LNCaP clone FGC (cell line): ENCODE results near the gene ARMH4.

Experiments
- DNase-seq: peaks from one replicate; pipeline ENCODE4 v3.0.0-alpha.2; 2011; ENCODE audit warnings: low read depth
- H3K4me3 ChIP-seq: 2 replicates; pipeline ENCODE4 v1.5.1; 2011; ENCODE audit warnings: mild to moderate bottlenecking, low read depth, low read length, control low read depth
- CTCF ChIP-seq: IDR thresholded peaks from 2 replicates; pipeline ENCODE4 v1.5.1; 2012; ENCODE audit warnings: mild to moderate bottlenecking; ENCODE audit not compliant: control insufficient read depth, insufficient read depth; ENCODE audit errors: extremely low read depth

ARMH4 gene

GRCh38 chr14:57991353-57991752 lies 160.7 kb downstream of the ARMH4 start:
- TF ChIP-seq CTCF = no peak
- H3K4me3 ChIP-seq = no peak overlapping the region
- no peak for DNase-seq

GRCh38 chr14:57988445-57988844 lies 163.6 kb downstream of the ARMH4 start:
- no peak for DNase-seq
- no peak for TF ChIP-seq CTCF
- no peak overlapping the region for H3K4me3 ChIP-seq

DNA sequence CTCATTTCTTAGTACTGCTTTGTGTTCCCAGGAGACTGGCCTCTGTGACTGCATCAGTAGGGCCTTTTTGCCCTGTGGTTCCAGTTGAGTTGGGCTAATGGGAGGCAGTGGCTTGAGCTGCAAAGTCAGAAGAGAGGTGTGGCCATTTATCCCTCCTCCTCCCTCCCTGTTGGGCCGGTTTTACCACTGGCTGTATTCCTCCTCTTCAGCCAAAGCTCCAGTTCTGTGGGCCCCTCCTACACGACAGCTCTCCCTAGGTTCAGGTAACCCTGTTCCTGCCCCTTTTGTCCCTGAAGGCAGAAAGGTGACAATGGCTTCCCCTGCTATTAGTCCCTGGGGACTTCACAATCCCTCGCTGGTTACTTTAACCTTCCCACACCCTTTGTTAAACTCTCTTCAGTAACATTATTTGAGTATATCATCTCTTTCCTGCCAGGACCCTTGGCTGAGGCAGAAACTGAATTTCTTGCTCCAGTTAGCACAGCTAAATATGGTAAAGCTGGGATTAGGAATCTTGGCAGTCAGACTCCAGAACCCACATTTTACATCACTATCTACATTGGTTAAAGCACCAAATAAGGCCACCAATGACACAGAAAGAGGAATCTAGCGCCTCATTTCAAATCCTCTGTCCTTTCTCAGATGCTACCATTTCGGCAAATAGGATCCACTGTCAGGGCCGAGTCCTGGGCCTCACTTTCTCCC lies 164.3 kb downstream of the ARMH4 start:
- no peak overlapping the region for H3K4me3 ChIP-seq
- TF ChIP-seq CTCF = no peak
- no peak for DNase-seq

GRCh38 chr14:57987051-57987450 lies 165.0 kb downstream of the ARMH4 start:
- no peak overlapping the region for H3K4me3 ChIP-seq
- no peak for TF ChIP-seq CTCF
- DNase-seq = no peak

DNA sequence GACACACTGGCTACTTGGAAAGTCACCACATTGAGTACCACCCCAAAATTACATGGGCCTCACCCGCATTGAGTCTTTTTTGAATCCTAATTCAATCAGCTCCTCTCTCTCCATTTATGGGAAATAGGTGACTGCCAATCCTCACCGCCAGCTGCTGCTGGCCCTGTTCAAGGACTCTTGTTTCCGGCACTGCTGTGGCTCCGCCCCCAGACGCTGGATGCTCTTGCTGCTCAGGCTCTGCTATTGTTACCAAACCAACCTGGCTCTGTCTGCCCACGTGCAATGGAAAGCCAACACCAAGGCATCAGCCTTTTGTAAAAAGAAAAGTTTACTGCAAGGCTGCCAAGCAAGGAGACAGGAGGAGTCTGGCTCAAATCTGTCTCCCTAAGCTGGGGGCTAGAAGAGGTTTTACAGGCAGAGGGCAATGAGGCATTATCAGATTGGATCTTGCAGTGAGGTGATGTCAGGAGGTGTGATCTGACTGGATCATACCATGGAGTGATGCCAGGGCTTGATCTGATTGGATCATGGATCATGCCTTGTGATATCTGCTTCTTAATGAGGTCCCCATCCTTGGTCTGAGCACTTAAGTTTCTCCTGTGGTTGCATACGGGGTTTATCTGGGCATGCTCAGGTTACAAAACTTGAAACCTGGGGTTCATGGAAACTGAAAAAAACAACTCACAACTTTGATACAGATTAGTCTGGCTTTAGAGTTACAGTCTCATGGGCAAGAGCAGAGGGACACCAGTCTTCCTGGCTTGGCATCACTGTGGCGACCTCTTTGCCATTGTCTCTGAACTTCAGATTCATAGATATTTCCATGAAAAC lies 169.0 kb downstream of the ARMH4 start:
- DNase-seq = no peak
- H3K4me3 ChIP-seq = no peak overlapping the region
- no peak for TF ChIP-seq CTCF

DNA sequence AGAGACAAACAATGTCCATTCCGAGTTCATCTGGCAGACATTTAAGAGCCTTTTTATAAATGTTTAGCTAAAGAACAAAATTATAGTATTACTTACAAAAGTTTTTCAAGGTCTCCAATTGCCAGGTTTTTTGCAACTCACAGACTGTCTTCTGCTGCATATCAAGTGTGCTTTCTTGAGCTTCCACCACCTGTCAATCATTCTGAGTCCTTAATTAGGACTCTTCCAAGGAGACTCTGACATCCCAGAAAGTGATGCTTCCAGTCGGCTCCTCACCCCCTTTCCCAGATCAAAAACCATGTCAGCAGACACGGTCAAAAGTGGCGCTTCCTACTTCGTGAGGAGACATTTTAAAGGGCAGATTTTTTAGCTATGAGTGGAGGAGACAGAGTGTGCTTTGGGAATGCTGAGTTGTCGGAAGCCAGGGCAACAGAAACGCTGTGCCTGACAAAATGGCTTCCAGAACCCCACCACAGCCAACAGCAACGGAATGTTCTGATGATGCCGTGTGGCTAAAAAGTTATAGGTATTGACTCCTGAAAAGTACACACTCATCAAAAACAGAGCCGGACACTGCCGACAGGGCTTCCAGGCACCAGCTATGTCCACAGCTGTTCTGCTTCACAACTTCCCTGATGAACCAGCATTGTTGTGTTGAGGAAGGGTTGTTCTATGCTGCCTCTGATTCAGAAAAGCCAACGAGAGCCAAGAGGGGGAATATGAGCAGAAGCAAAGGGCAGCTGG lies 170.0 kb downstream of the ARMH4 start:
- no peak for TF ChIP-seq CTCF
- DNase-seq = no peak
- no peak overlapping the region for H3K4me3 ChIP-seq
